Suprapubic skin (tissue), 4 donors: ENCODE results near the gene FEZ2. TPM values are rescaled to one million over a fixed set of nuclear protein-coding genes. Genes with fewer than 3 reads are reported as not detected.
A peak's percentile ranks its signal among the peaks of the same experiment; 100 is the strongest.

Experiments
- DNase-seq, 2 donors: peaks; one replicate each; pipeline ENCODE4 v3.0.0-alpha.2; 2019; ENCODE audit warnings: low spot score in 2 of 2
- H3K27ac ChIP-seq: fragments of 200-600 bp; sonication (generic); one replicate; pipeline ENCODE4 v1.5.1; 2019
- H3K27me3 ChIP-seq: fragments of 200-600 bp; sonication (generic); one replicate; pipeline ENCODE4 v1.5.1; 2019
- H3K36me3 ChIP-seq: fragments of 200-600 bp; sonication (generic); one replicate; pipeline ENCODE4 v1.5.1; 2019
- H3K4me1 ChIP-seq: fragments of 200-600 bp; sonication (generic); one replicate; pipeline ENCODE4 v1.5.1; 2019
- H3K4me3 ChIP-seq: fragments of 200-600 bp; sonication (generic); one replicate; pipeline ENCODE4 v1.5.1; 2019; ENCODE audit warnings: mild to moderate bottlenecking
- H3K9me3 ChIP-seq: fragments of 200-600 bp; sonication (generic); one replicate; pipeline ENCODE4 v1.5.1; 2019
- CTCF ChIP-seq, 2 donors: fragments of 200-600 bp in 1 of 2; fragments of 450-650 bp in 1 of 2; sonication (generic) in 1 of 2; IDR thresholded peaks; one replicate each; pipeline ENCODE4 v1.5.1; 2016 to 2019; ENCODE audit warnings: antibody characterized with exemption in 2 of 2, mild to moderate bottlenecking in 1 of 2, moderate library complexity in 1 of 2
- EP300 ChIP-seq: sonication (generic); formaldehyde crosslinking; IDR thresholded peaks from one replicate; pipeline ENCODE4 v1.6.1; 2017; ENCODE audit warnings: antibody characterized with exemption
- POLR2A ChIP-seq, 2 donors: fragments of 450-650 bp; IDR thresholded peaks; one replicate each; pipeline ENCODE4 v1.6.1; 2017; ENCODE audit warnings: antibody characterized with exemption in 2 of 2, mild to moderate bottlenecking in 2 of 2, moderate library complexity in 2 of 2
- POLR2AphosphoS5 ChIP-seq, 3 donors: sonication (generic); formaldehyde crosslinking; IDR thresholded peaks; one replicate each; pipeline ENCODE4 v1.6.1; 2017; ENCODE audit warnings: antibody characterized with exemption in 3 of 3
- WGBS: methylation state at CpG from one replicate; pipeline ENCODE4 v1.1.5; 2018; 5-methylcytosine and 5-hydroxymethylcytosine counted together
- total RNA-seq, 4 donors: library from RNA; depleted of rRNA; stranded (reverse); fragments of >200 nt; gene quantifications; one replicate each; pipeline ENCODE4 v1.1.0, GENCODE V29; 2016

The FEZ2 gene
- total RNA-seq, 4 donors from 2014 or later, result 15.2 to 25.1 (median 17.7) TPM

GRCh38 chr2:36597003-36597531 lies 901 bp downstream of the FEZ2 start:
- no peaks in the 10 kb centered on the region for H3K9me3 ChIP-seq
- no peaks in the 10 kb centered on the region for H3K36me3 ChIP-seq
- peaks cover 25% of the 10 kb centered on the region for H3K4me1 ChIP-seq
- H3K27me3 ChIP-seq, result no peaks in the 10 kb centered on the region
- H3K27ac ChIP-seq, result no peak overlapping the region
- no peak for DNase-seq
- H3K4me3 ChIP-seq, result peak overlapping the region; percentile 100
- 27% methylated on average over 19 of the region's 19 CpGs for WGBS
- TF ChIP-seq EP300 (no peak), CTCF (IDR thresholded peaks at IDR 0.05) (no peak), POLR2A (IDR thresholded peaks at IDR 0.05) (no peak), POLR2AphosphoS5 (IDR thresholded peaks at IDR 0.05) (no peak)

- TF ChIP-seq POLR2AphosphoS5 (IDR thresholded peaks at IDR 0.05) (no peak), POLR2A (IDR thresholded peaks at IDR 0.05) (no peak), EP300 (no peak), CTCF (IDR thresholded peaks at IDR 0.05) (no peak)
- no peaks in the 10 kb centered on the region for H3K36me3 ChIP-seq
- H3K27me3 ChIP-seq, result no peaks in the 10 kb centered on the region
- 96% methylated on average over 12 of the region's 12 CpGs for WGBS
- DNase-seq, result no peak
- H3K4me1 ChIP-seq, result peaks cover 25% of the 10 kb centered on the region
- H3K27ac ChIP-seq, result no peak overlapping the region
- peak overlapping the region; percentile 100 for H3K4me3 ChIP-seq
- no peaks in the 10 kb centered on the region for H3K9me3 ChIP-seq
Observed at GRCh38 chr2:36596397-36596796, 1.6 kb downstream of the FEZ2 start.

- no peak for TF ChIP-seq POLR2A (IDR thresholded peaks at IDR 0.05)
- no peak for TF ChIP-seq EP300
- no peak for TF ChIP-seq CTCF (IDR thresholded peaks at IDR 0.05)
- TF ChIP-seq POLR2AphosphoS5 (IDR thresholded peaks at IDR 0.05), result no peak
- no peak overlapping the region for H3K27ac ChIP-seq
- peaks cover 25% of the 10 kb centered on the region for H3K4me1 ChIP-seq
- H3K9me3 ChIP-seq, result no peaks in the 10 kb centered on the region
- H3K4me3 ChIP-seq, result no peak overlapping the region
- peaks cover 3% of the 10 kb centered on the region for H3K36me3 ChIP-seq
- no peaks in the 10 kb centered on the region for H3K27me3 ChIP-seq
- 94% methylated on average over 6 of the region's 6 CpGs for WGBS
- DNase-seq, result no peak
Observed at GRCh38 chr2:36594849-36595248, 3.1 kb downstream of the FEZ2 start.

- DNase-seq, result no peak
- H3K27ac ChIP-seq, result no peak overlapping the region
- 63% methylated on average over 2 of the region's 2 CpGs for WGBS
- H3K36me3 ChIP-seq, result peaks cover 15% of the 10 kb centered on the region
- H3K4me1 ChIP-seq, result no peaks in the 10 kb centered on the region
- no peaks in the 10 kb centered on the region for H3K27me3 ChIP-seq
- TF ChIP-seq CTCF (IDR thresholded peaks at IDR 0.05) (no peak), EP300 (no peak), POLR2A (IDR thresholded peaks at IDR 0.05) (no peak), POLR2AphosphoS5 (IDR thresholded peaks at IDR 0.05) (no peak)
- H3K4me3 ChIP-seq, result no peak overlapping the region
- H3K9me3 ChIP-seq, result no peaks in the 10 kb centered on the region
Observed at GRCh38 chr2:36589230-36589630, 8.7 kb downstream of the FEZ2 start.

GRCh38 chr2:36587556-36587955 lies 10.4 kb downstream of the FEZ2 start:
- H3K27ac ChIP-seq, result no peak overlapping the region
- no peaks in the 10 kb centered on the region for H3K4me1 ChIP-seq
- TF ChIP-seq EP300, result no peak
- H3K36me3 ChIP-seq, result peaks cover 26% of the 10 kb centered on the region
- no peaks in the 10 kb centered on the region for H3K9me3 ChIP-seq
- WGBS, result 68% methylated on average over 3 of the region's 3 CpGs
- H3K4me3 ChIP-seq, result no peak overlapping the region
- no peak for DNase-seq
- no peaks in the 10 kb centered on the region for H3K27me3 ChIP-seq

- TF ChIP-seq POLR2A (IDR thresholded peaks at IDR 0.05) (no peak), POLR2AphosphoS5 (IDR thresholded peaks at IDR 0.05) (no peak), CTCF (IDR thresholded peaks at IDR 0.05) (no peak), EP300 (no peak)
- Histone ChIP-seq H3K27ac (no peak overlapping the region), H3K4me1 (no peaks in the 10 kb centered on the region), H3K9me3 (no peaks in the 10 kb centered on the region), H3K27me3 (no peaks in the 10 kb centered on the region), H3K4me3 (no peak overlapping the region), H3K36me3 (peaks cover 26% of the 10 kb centered on the region)
- WGBS, result 86% methylated on average over 1 of the region's 1 CpG
- no peak for DNase-seq
Observed at GRCh38 chr2:36587101-36587500, 10.9 kb downstream of the FEZ2 start.
